Measurements from ENCODE around the gene CENPB. TPM values are rescaled to one million over a fixed set of nuclear protein-coding genes. Genes with fewer than 3 reads are reported as not detected.
A peak's percentile ranks its signal among the peaks of the same experiment; 100 is the strongest.

CENPB gene
- total RNA-seq, 1 donor from 2014 or later = 87.4 TPM

- FAIRE-seq (peak; percentile 82), DNase-seq (ENCODE audit: low read depth) (no peak)
- no peak for TF ChIP-seq CTCF (IDR thresholded peaks at IDR 0.05; ENCODE audit: insufficient read depth, low read length, severe bottlenecking)
- Histone ChIP-seq H3K27me3 (ENCODE audit: control insufficient read depth, insufficient read depth, low read length) (peaks cover 2% of the 10 kb centered on the region), H3K4me3 (ENCODE audit: low read depth, low read length) (no peak overlapping the region), H3K36me3 (ENCODE audit: control insufficient read depth, insufficient read depth, low read length) (peaks cover 5% of the 10 kb centered on the region)
Observed at GRCh38 chr20:3783511-3784195, 2.9 kb downstream of the CENPB start.

GRCh38 chr20:3783068-3783489, 3.5 kb downstream of the CENPB start:
- FAIRE-seq (no peak), DNase-seq (ENCODE audit: low read depth) (no peak)
- no peak for TF ChIP-seq CTCF (IDR thresholded peaks at IDR 0.05; ENCODE audit: insufficient read depth, low read length, severe bottlenecking)
- Histone ChIP-seq H3K36me3 (ENCODE audit: control insufficient read depth, insufficient read depth, low read length) (peaks cover 5% of the 10 kb centered on the region), H3K27me3 (ENCODE audit: control insufficient read depth, insufficient read depth, low read length) (peaks cover 3% of the 10 kb centered on the region), H3K4me3 (ENCODE audit: low read depth, low read length) (no peak overlapping the region)

- no peak for DNase-seq (ENCODE audit: low read depth)
- Histone ChIP-seq H3K27me3 (ENCODE audit: control insufficient read depth, insufficient read depth, low read length) (peaks cover 3% of the 10 kb centered on the region), H3K4me3 (ENCODE audit: low read depth, low read length) (no peak overlapping the region), H3K36me3 (ENCODE audit: control insufficient read depth, insufficient read depth, low read length) (peaks cover 5% of the 10 kb centered on the region)
- FAIRE-seq = no peak
- no peak for TF ChIP-seq CTCF (IDR thresholded peaks at IDR 0.05; ENCODE audit: insufficient read depth, low read length, severe bottlenecking)
Observed at GRCh38 chr20:3782597-3782996, 3.9 kb downstream of the CENPB start.

- Histone ChIP-seq H3K4me3 (ENCODE audit: low read depth, low read length) (peak within 1 kb of the TSS; percentile 25), H3K36me3 (ENCODE audit: control insufficient read depth, insufficient read depth, low read length) (peaks cover 5% of the 10 kb centered on the region), H3K27me3 (ENCODE audit: control insufficient read depth, insufficient read depth, low read length) (peaks cover 3% of the 10 kb centered on the region)
- TF ChIP-seq CTCF (IDR thresholded peaks at IDR 0.05; ENCODE audit: insufficient read depth, low read length, severe bottlenecking) = peak; percentile 50
- DNase-seq (ENCODE audit: low read depth) (peak; percentile 92), FAIRE-seq (peak; percentile 93)
Observed at GRCh38 chr20:3781153-3781910, 5.2 kb downstream of the CENPB start, which contains the start of gene SPEF1. TSS of gene SPEF1 (minus strand) at chr20:3781448. CDS start at chr20:3781287, 161 bp downstream.

- Histone ChIP-seq H3K27me3 (ENCODE audit: control insufficient read depth, insufficient read depth, low read length) (peaks cover 3% of the 10 kb centered on the region), H3K36me3 (ENCODE audit: control insufficient read depth, insufficient read depth, low read length) (no peaks in the 10 kb centered on the region), H3K4me3 (ENCODE audit: low read depth, low read length) (no peak overlapping the region)
- no peak for FAIRE-seq
- TF ChIP-seq CTCF (IDR thresholded peaks at IDR 0.05; ENCODE audit: insufficient read depth, low read length, severe bottlenecking) = no peak
- DNase-seq (ENCODE audit: low read depth) = no peak
Observed at GRCh38 chr20:3778976-3779375, 7.6 kb downstream of the CENPB start.

All from bronchial epithelial cell (primary cell).